Stimulated activated CD8-positive, alpha-beta memory T cell treated with anti-CD3 and anti-CD28 coated beads, Interleukin-12 subunit alpha, Interleukin-12 subunit beta, amount 100 ng/mL, for 24 hours (primary cell): ENCODE measurements around the gene ARL8A.
"Not testable (repeated sequence)": the region's sequence is repeated elsewhere in the genome, so short reads cannot be mapped to it uniquely, and the experiment has no call there.

Experiments used
- DNase-seq: peaks from one replicate; pipeline ENCODE4 v3.0.0-alpha.2; 2020; ENCODE audit errors: extremely low read depth

Gene ARL8A

DNA sequence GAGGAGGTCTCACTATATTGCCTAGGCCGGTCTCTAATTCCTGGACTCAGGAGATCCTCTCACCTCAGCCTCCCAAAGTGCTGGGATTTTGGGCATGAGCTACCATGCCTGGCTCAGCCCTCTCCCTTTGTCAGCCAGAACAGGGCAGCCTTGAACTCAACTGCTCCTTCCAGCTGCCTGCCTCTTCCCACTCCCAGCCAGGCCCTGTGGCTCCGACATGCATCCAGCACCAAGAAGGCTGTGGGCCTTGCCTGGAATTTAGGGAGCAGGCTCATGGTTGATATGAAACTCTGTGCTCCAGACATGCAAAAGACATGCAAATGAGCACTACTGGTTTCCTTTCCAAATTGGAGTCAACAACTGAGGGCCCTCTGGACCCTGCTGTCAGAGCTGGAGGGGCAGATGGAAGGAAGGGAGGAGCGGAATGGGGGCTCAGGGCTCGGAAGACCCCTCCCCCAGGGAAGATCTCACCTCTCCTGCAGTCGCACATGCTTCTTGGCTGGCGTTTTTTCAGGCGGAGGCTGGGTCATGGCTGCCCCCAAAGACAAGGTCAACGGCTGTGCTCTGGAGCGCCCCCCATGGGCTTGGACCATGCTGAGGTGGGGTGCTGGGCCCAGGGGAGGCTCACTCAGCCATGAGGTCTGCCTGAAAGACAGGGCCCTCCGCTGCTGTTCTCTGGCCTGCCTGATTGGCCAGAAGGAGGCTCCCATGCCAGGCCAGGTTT is 14.4 kb upstream of the ARL8A start:
- no peak for DNase-seq

DNA sequence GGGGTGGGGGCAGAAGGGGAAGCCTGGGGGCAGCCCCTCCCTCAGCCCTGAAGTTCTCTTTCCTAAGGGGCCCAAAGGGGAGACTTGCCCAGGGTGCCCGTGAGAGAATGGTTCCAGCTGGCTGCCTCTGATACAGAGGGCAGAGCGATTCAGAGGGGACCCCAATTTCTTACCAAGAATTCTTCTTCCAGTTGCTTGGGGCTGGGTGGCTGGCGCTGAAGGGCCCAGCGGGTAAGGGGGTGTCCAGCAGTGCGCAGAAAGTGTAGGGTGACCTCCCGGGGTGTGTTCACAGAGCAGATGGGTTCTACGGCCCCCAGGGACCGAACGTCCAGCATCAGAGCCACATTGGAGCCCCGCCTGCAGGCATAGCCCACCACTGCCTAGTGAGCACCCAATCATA is 13.4 kb upstream of the ARL8A start:
- DNase-seq, result no peak

DNA sequence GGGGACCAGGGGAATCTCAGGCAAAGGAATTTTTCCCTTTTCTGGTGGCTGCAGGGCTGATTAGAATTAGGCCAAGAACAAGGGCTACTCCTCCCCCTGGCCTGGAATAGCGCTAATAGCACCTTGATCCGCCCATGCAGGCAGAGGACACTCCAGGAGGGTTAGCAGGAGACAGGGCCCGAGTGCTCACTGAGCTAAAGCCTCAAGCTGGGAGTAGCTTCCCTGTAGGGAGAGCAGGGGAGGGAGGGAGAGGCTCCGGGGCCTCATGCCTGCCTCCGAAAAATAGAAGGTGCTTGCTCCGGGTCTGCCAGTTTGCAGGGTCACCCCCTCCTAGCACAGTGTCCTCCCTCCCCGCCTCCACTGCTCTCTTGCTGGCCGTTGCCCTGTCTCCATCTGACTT is 12.1 kb upstream of the ARL8A start:
- no peak for DNase-seq

DNA sequence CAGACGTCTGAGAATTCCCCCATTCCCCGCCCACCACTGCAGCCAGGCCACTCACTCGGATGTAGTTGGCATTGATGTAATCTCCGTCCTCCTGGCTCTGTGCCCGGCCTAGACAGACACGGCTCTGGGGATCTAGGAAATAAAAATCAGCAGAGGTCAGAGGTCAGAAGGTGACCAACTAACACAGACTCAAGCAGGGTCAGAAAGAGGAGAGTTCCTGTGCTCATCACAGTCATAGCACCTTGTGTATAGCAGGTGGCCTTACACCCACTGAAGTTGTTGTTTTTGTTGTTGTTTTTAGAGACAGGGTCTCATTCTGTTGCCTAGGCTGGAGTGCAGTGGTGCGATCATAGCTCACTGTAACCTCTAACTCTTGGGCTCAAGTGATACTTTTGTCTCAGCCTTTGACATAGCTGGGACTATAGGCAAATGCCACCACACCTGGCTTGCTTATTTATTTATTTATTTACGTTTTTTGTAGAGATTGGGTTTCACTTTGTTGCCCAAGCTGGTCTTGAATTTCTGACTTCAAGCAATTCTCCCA is 11.0 kb upstream of the ARL8A start:
- DNase-seq, result no peak

DNA sequence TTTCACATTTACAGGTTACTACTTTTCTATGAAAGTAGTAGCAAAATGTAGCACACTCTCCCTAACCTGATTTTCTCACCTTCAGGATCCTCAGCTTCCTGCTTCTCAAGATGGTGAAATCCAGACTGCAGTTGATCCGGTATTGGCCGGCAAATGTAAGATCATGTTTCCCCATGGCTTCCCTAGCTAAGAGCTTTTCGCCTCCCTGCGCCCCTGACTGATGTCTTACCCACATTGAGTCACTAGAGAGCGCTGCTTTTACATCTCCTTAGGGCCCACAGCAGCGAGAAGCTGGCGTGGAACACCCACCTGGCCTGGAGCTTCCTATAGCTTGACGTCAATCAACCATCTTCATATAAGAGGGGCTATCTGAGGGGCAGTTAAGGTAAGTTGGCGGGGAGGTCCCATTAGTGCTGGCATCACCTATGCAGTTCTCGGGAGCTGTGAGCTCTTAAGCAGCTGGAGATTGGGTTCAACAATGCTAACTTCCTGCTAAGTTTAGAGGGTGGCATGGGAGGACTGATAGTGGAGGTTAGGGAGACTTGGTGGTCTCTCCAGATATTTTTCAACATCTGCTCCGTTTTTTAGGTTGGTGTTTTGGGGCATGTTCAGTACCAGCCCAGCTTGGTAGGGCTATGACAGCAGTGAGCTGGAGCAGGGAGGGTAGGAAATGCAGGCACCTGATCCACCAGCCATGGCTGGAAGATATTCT is 10.4 kb upstream of the ARL8A start:
- DNase-seq, result no peak

DNA sequence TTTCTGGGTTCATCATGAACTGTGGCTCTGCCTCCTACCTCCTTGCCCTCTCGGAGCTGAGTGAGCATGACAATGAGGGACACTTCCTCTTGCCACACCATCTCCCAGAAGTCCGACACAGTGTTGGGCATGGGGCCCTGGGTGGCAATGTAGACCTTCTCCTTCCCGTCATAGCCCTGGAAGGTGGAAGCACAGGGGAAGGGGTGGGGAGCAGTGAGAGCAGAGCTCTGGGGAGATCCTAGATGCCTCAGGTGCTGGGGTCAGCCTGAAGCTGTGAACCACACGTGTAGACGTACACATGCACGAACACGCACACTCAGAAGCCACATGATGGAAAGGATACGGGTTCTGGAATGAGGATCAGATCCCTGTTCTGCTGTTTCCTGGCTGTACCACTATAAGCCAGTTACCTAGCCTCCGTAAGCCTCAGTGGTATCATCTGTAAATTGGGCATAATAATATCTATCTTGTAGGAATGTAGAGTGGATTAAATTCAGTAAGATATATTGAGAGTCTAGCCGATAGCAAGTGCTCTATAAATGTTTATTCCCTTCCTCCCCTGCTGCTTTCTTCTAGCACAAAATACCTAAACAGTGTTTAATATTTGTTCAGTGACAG is 9.7 kb upstream of the ARL8A start:
- DNase-seq, result no peak

DNA sequence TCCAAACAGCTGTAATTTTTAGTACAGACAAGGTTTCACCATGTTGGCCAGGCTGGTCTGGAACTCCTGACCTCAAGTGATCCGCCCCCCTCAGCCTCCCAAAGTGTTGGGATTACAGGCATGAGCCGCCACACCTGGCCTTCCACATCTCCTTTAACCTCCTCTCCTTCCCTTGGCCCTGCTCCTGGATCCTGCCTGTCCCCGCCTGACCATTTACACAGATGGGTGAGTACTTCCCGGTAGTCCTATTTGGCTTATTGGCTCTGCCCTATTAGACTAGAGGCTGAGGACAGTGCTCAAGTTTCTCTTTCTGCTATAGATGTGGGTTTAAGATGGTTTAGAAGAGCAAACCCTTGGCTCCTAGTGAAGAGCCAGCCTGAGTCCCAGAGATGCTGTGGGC is 8.7 kb upstream of the ARL8A start:
- no peak for DNase-seq

DNA sequence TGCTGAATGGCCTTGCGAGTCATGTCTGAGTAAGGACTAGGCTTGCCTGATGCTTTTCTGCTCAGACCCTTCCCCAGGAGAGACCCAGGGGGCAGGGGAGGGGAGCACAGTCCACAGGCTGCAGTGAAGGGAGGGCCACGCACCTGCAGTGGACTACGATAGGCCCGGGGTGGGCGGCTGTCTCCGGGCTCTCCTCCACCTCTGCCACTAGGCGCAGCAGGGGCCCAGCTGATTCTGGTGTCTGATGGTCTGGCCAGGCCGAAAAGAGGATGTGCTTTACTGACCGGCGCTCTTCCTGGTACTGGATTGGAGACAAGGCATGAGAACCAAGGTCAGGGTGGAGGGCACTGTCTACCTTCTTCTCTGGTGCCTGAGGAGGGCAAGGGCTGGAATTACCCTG is 7.9 kb upstream of the ARL8A start:
- DNase-seq, result no peak

DNA sequence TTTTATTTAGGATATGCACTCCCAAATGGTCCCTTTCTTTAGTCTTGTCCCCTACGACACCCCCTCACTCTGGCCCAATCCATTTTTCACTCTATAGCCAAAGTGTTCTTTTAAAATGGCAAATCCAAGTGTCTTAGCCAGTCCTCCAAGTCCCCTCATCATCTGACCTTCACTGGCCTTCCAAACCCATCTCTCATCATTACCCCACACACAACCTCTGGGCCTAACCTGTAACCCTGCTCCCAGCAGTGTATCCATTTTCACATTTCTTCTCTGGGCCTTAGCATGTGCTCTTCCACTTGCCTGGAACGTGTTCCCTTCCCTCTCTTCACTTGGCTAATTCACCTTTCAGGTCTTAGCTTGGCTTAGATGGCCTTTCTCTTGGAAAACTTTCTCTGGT is 6.5 kb upstream of the ARL8A start:
- DNase-seq, result no peak

DNA sequence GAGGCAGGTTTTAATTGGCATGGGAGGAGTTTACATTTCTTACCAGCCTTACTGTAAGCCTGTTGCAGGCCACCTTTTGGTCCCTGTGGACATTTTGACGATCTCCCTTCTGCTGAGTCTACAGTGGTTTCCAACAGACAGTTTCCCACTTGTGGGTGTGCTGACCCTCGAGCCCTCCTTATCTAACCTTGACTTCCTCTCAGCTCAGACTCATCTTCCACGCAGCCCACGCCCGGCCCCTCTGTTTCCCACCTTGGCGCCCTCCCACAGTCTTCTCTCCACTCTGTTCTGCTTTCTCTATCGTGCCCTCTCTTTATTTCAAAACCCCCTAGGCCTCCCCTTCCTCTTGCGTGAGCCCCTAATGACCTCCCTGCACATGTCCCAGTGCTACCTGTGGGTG is 6.1 kb upstream of the ARL8A start:
- DNase-seq, result no peak

DNA sequence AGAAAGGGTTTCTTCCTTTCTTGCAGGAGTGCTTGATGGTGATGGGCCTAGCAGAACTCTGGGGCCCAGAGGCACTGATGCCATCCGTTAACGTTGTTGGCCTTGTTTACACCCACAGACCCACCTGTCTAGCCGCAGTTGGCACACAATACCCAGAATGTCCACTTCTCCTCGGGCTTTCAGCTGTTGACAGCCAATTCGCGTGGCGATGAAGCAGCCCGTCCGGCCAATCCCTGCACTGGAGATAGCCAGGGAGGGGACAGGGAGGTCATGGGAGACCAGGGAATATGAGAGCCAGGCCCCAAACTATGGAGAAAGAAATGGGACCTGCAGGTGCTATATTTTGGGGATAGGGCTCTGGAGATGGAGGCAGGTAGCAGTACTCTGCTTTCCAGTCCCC is 5.7 kb upstream of the ARL8A start:
- DNase-seq, result no peak

DNA sequence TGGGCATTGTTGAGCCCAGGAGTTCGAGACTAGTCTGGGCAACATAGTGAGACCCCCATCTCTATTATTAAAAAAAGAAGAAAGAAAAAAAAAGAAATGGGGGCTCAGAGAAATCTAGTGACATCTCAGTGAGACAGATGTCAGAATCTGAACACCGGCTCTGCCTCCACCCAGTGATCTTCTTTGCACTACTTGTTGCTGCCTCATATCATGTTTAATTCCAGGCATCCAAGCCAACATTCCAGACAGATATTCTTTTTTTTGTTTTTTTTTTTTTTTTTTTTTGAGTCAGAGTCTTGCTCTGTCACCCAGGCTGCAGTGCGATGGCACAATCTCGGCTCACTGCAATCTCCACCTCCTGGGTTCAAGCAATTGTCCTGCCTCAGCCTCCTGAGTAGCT is 5.0 kb upstream of the ARL8A start:
- no peak for DNase-seq

DNA sequence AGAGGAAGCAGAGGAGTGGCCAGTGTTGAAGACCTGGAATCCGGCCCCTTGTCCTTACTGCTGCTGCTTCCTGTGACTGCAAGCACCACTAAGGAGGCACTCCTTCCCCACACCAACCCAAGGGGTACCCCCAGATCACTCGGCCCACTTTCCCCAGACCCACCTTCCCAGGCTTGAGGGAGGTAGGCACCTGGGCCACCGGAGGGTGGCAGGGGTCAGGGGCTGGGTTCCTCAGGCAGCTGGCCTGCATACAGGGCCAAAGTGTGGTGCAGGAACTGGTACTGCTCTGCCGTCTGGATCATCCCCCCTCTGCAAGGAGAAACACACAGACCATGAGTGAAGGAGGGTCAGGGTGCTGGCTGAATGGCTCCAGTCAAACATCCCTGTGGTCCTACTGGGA is 3.9 kb upstream of the ARL8A start:
- DNase-seq, result no peak

DNA sequence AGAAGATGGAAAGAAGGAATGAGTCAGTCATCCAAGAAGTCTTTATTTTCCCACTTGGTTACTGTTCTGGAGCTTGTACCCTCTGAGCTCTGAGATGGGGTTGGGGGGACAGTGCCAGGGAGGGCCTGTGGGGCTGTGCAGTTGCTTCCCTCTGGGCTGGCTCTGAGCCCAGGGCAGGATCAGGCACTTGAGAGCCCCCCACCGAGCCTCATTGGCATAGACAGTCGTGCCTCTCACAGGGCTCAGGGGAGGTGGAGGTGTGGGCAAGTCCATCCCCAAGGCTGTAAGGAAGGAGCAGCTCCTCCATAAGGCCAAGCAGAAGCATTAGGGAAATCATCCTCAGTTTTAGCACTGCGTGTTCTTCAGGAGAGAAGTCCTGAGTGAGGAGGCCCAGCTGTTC is 2.5 kb upstream of the ARL8A start:
- DNase-seq, result no peak

DNA sequence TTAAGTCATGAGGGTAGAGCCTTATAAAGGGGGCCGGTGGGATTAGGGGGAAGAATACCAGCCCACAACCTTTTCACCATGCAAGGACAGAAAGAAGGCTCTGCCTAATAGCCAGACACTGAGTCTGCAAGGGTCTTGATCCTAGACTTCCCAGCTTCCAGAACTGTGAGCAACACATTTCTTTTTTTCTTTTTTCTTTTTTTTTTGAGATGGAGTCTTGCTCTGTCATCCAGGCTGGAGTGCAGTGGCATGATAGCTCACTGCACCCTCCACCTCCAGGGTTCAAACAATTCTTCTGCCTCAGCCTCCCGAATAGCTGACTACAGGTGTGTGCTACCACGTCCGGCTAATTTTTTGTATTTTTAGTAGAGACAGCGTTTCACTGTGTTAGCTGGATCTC is 1.7 kb upstream of the ARL8A start:
- no peak for DNase-seq

DNA sequence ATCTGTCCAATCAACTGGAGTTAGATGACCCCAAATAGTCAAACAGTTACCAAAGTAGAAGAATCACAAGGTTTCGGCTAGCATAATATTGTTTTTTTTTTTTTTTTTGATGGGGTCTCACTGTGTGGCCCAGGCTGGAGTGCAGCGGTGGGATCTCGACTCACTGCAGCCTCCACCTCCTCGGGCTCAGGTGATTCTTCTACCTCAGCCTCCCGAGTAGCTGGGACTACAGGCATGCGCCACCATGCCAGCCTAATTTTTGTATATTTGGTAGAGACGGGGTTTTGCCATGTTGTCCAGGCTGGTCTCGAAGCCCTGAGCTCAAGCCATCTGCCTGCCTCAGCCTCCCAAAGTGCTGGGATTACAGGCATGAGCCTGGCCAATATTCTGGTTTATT is 1.2 kb upstream of the ARL8A start:
- not testable (repeated sequence) for DNase-seq

DNA sequence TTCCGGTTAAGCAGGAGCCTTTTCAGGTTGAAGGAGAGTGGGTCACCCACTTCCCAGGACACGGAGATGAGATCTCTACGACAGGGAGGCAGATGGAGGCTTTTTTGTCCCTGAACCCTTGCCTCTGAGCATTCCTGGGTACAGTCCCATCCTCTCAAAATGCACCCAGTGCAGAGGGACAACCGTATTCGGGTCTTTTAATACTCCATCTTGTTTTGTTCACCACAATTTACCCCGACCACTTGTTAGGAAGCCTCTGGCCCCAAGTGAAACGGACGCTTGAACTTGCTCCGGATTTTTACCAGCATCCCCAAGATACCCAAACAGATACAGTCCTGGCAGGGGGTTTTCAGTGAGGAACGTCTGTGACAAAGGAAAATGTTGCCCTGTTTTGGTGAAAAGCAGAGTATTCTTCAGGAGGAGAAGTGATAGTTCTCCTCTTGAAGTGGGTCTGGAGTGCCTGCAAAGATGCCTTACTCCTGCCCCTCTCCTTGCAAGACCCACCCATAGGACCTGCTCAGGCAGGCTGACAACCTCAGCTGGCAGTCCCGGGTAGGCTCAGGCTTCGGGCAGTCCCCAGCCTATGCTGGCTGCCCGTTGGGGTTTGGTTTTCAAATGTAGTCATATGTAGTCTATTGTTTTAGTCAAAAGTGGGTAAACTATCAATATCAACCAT is 669 bp upstream of the ARL8A start:
- no peak for DNase-seq

DNA sequence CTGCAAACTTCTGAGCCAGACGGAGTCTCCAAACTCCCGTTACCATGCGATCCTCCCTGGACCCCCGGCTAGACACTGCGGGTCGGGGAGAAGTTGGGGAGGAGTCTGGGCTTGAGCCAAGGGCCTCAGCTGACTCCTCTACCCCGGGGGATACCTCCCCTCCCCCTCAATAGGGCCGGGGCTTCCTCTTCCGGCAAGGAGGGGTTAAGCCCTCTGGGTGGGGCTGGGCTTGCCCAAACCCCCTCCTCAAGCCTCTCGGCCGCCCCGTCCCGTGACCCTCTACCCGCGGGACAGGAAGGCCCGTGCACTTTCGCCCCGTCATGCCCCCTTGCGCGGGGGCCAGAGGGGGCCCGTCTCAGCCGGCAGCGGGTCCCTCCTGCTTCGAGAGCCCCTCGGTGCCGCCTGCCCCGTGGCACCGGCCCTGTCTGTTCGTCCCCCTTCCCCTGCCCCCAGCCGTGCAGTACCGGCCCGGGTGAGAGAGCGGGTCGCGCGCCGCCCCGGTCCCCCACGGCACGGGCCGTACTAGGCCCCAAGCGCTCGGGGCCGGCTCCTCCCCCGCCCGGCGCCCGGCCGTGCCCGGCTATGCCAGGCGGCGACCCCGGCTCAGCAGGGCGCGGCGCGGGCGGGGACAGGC is 652 bp downstream of the ARL8A start:
- DNase-seq, result no peak

DNA sequence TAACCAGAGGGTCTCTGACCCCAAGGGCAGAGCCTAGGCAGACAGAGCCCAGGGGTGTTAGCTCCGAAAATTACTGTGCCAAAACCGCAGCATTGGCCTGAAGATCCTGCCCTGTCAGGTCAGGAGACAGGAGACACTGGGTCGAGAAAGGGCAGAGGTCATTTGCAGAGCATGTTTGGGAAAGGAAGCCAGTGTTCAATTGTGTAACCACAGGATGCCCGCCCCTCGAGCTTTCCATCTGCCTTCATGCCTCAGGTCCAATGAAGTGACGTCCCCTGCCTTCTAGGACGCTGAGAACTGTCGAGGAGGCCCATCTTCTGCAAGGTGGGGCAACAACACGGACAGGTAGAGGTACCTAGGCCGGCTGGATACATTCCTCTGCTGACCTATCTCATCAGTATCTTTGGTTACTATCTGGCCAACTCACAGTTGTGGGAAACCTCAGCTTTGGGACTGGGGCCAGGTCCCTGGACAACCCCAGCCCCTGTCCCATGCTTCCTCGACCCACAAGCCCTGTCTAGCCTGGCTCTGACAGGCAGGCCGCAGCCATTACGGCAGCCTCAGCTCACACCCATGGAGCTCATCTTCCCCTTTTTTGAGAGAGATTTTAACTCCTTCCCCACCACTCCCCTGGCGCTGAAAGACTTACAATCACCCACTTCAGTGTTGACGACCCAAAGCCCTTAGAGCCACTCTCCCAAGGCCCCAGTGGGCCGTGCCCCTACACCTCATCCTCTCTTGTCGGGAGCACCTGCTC is 1.3 kb downstream of the ARL8A start:
- no peak for DNase-seq

DNA sequence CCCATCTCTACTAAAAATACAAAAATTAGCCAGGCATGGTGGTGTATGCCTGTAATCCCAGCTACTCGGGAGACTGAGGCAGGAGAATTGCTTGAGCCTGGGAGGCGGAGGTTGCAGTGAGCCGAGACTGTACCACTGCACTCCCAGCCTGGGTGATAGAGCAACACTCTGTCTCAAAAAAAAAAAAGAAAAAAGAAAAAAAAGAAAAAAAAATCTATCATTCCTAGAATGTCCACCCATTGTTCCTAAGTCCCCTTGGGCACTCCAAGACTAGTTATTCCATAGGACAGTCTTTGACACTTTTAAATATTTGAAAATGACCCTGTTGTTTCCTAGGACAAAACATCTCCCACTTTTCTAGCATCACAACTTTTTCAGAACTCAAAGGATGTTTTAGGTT is 3.1 kb downstream of the ARL8A start:
- not testable (repeated sequence) for DNase-seq

DNA sequence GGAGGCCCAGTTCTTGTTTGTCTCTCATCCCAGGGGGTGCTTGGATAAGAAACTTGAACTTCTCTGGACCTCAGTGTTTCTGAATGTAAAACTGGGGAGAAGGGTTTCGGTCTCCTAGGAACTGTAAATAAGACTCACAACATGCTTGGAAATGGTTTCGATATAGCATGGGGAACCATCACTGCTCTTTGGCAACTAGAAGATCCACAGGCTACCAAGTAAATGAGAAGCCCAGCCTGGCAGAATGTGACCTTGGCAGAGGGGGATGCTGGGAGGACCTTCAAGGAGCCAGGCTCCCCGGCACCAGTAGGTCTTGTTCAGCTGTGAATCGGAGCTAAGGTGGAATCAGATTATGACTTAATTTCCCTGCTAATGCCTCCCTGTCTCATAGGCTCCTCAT is 3.7 kb downstream of the ARL8A start:
- no peak for DNase-seq
